PFSK-1 (cell line): Measurements from ENCODE around the gene DNAJC5.

Experiments
- FOXP2 ChIP-seq: optimal IDR thresholded peaks from 2 replicates; pipeline ENCODE3; 2011; ENCODE audit warnings: borderline replicate concordance, control low read depth, inconsistent platforms; ENCODE audit not compliant: insufficient read depth; ENCODE audit errors: extremely low read length, extremely low read depth
- POLR2AphosphoS5 ChIP-seq: IDR thresholded peaks from 2 replicates; pipeline ENCODE4 v1.6.1; 2012; ENCODE audit warnings: low read depth, mild to moderate bottlenecking, control low read depth, low read length, moderate library complexity
- SIN3A ChIP-seq: IDR thresholded peaks from 2 replicates; pipeline ENCODE4 v1.6.1; 2012; ENCODE audit warnings: mild to moderate bottlenecking, low read length, moderate library complexity, borderline replicate concordance; ENCODE audit not compliant: insufficient read depth
- TAF1 ChIP-seq: IDR thresholded peaks from 2 replicates; pipeline ENCODE4 v1.6.1; 2012; ENCODE audit warnings: low read length, control low read depth, borderline replicate concordance; ENCODE audit not compliant: insufficient read depth
- TF ChIP-seq, protein P1 (sequence below), 2 experiments: IDR thresholded peaks; 2 replicates each; pipeline versions ENCODE4 v1.6.1 to v1.8.0; 2011 to 2012; ENCODE audit warnings: low read depth in 2 of 2, low read length in 2 of 2, control low read depth in 1 of 2, inconsistent platforms in 1 of 2, mild to moderate bottlenecking in 1 of 2, moderate library complexity in 1 of 2; ENCODE audit not compliant: insufficient read depth in 1 of 2

DNAJC5 gene

DNA sequence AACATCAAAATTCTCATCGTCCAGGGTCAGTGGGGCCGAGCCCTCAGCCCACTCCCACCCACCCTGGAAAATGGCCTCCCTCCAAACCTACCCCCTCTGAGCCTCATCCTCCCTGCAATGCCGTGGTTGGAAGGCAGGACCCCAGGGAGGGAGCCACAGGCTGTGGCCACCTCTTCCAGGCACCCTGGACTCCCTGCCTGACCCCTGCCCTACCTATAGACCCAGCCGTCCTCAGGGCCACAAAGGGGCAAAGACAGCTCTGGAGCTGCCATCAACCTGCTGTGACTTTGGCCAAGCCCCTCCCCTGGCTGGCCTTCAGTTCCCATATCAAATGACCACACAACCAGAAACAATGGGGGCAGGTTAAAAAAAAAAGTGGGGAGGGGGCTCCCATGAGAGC lies 63.5 kb downstream of the DNAJC5 start:
- TF ChIP-seq POLR2AphosphoS5, result no peak
- no peak for TF ChIP-seq TAF1
- TF ChIP-seq SIN3A, result no peak
- TF ChIP-seq FOXP2, result no peak
- TF ChIP-seq, protein P1, sequence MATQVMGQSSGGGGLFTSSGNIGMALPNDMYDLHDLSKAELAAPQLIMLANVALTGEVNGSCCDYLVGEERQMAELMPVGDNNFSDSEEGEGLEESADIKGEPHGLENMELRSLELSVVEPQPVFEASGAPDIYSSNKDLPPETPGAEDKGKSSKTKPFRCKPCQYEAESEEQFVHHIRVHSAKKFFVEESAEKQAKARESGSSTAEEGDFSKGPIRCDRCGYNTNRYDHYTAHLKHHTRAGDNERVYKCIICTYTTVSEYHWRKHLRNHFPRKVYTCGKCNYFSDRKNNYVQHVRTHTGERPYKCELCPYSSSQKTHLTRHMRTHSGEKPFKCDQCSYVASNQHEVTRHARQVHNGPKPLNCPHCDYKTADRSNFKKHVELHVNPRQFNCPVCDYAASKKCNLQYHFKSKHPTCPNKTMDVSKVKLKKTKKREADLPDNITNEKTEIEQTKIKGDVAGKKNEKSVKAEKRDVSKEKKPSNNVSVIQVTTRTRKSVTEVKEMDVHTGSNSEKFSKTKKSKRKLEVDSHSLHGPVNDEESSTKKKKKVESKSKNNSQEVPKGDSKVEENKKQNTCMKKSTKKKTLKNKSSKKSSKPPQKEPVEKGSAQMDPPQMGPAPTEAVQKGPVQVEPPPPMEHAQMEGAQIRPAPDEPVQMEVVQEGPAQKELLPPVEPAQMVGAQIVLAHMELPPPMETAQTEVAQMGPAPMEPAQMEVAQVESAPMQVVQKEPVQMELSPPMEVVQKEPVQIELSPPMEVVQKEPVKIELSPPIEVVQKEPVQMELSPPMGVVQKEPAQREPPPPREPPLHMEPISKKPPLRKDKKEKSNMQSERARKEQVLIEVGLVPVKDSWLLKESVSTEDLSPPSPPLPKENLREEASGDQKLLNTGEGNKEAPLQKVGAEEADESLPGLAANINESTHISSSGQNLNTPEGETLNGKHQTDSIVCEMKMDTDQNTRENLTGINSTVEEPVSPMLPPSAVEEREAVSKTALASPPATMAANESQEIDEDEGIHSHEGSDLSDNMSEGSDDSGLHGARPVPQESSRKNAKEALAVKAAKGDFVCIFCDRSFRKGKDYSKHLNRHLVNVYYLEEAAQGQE (IDR thresholded peaks at IDR 0.05; ENCODE audit: insufficient read depth in 1 of 2, low read depth in 2 of 2, low read length in 2 of 2), result no peak

- TF ChIP-seq SIN3A (no peak), FOXP2 (no peak), POLR2AphosphoS5 (no peak), TAF1 (no peak)
- TF ChIP-seq, protein P1 (IDR thresholded peaks at IDR 0.05; ENCODE audit: insufficient read depth in 1 of 2, low read depth in 2 of 2, low read length in 2 of 2), result no peak
These were observed 64.2 kb downstream of the DNAJC5 start for GRCh38 chr20:63958964-63959698.

GRCh38 chr20:63959699-63960075 lies 64.8 kb downstream of the DNAJC5 start:
- TF ChIP-seq TAF1 (no peak), SIN3A (no peak), FOXP2 (no peak), POLR2AphosphoS5 (no peak)
- TF ChIP-seq, protein P1 (IDR thresholded peaks at IDR 0.05; ENCODE audit: insufficient read depth in 1 of 2, low read depth in 2 of 2, low read length in 2 of 2), result no peak

GRCh38 chr20:63961664-63962425 lies 66.9 kb downstream of the DNAJC5 start:
- TF ChIP-seq FOXP2 (no peak), TAF1 (no peak), SIN3A (no peak), POLR2AphosphoS5 (no peak)
- TF ChIP-seq, protein P1 (IDR thresholded peaks at IDR 0.05; ENCODE audit: insufficient read depth in 1 of 2, low read depth in 2 of 2, low read length in 2 of 2), result no peak
